HepG2 (cell line): ENCODE data around the gene ATAD2B. TPM values are rescaled to one million over a fixed set of nuclear protein-coding genes. Genes with fewer than 3 reads are reported as not detected.

Experiments used
- ATAC-seq: fragments of 200-7000 bp; cut with Tn5 transposase; 3 replicates; pipeline ENCODE4 v1.9.1; 2020; ENCODE audit warnings: mild to moderate bottlenecking, moderate library complexity
- BruUV-seq: library from RNA; stranded (reverse); fragments of 400-500 nt; replicated peaks from 2 replicates; lab custom pipeline; 2021; lab: Mats Ljungman, UMichigan
- CTCF ChIA-PET: fragments of 300-600 bp; formaldehyde crosslinking; extraction: SDS; loops from one replicate; lab custom pipeline; 2021; ENCODE audit warnings: low total read pairs, inconsistent platforms, low intra/inter-chr PET ratio; lab: Yijun Ruan, JAX
- POLR2A ChIA-PET: fragments of 350-600 bp; sonication (Branson Sonifier 250); formaldehyde crosslinking; loops from one replicate; lab custom pipeline; 2020; ENCODE audit warnings: antibody characterized with exemption, inconsistent platforms; lab: Yijun Ruan, JAX
- DNase-seq: peaks from one replicate; pipeline ENCODE4 v3.0.0-alpha.2; 2015; ENCODE audit warnings: low spot score
- FAIRE-seq: peaks from 3 replicates; lab custom pipeline; 2011; peaks lifted over from hg19 to GRCh38; lab: Jason Lieb, UNC
- H2AFZ ChIP-seq: one replicate; pipeline ENCODE4 v1.6.1; 2011; ENCODE audit warnings: low read length, inconsistent platforms
- H3K27ac ChIP-seq: fragments of 300-600 bp; 3 replicates; pipeline ENCODE4 v1.8.0; 2011; ENCODE audit warnings: mixed run types, mild to moderate bottlenecking, mixed read lengths, low read length, inconsistent platforms; ENCODE audit not compliant: insufficient read depth; ENCODE audit errors: extremely low read length
- H3K27me3 ChIP-seq, 2 experiments: fragments of 200-600 bp in 1 of 2; 2 replicates in 1 of 2; 3 replicates in 1 of 2; pipeline versions ENCODE4 v1.6.0 to v1.8.0; 2011; ENCODE audit warnings: low read length in 2 of 2, mild to moderate bottlenecking in 2 of 2, moderate library complexity in 2 of 2, inconsistent platforms in 1 of 2; ENCODE audit not compliant: insufficient read depth in 2 of 2, control insufficient read depth in 1 of 2
- H3K36me3 ChIP-seq, 2 experiments: fragments of 200-600 bp in 1 of 2; replicated peaks in 1 of 2; 2 replicates in 1 of 2; 3 replicates in 1 of 2; pipeline versions ENCODE4 v1.5.1 to v1.8.0; 2011; ENCODE audit warnings: low read length in 2 of 2, inconsistent platforms in 1 of 2; ENCODE audit not compliant: insufficient read depth in 2 of 2, control insufficient read depth in 1 of 2
- H3K4me1 ChIP-seq: 2 replicates; pipeline ENCODE4 v1.5.1; 2012; ENCODE audit warnings: low read length, inconsistent platforms; ENCODE audit not compliant: insufficient read depth
- H3K4me2 ChIP-seq: 2 replicates; pipeline ENCODE4 v1.6.0; 2011; ENCODE audit warnings: low read depth, low read length, inconsistent platforms
- H3K4me3 ChIP-seq, 3 experiments: fragments of 200-600 bp in 1 of 3; sonication (generic), shearing (Covaris generic) in 1 of 3; replicated peaks in 1 of 3; 2 replicates each; pipeline ENCODE4 v1.5.1; 2011 to 2016; ENCODE audit warnings: low read length in 3 of 3, inconsistent platforms in 2 of 3, low read depth in 2 of 3, mild to moderate bottlenecking in 2 of 3, control low read depth in 1 of 3, mixed read lengths in 1 of 3; ENCODE audit not compliant: insufficient read depth in 1 of 3
- H3K79me2 ChIP-seq: one replicate; pipeline ENCODE4 v1.6.1; 2011; ENCODE audit warnings: low read length, inconsistent platforms; ENCODE audit not compliant: insufficient read depth
- H3K9ac ChIP-seq: 2 replicates; pipeline ENCODE4 v1.6.0; 2011; ENCODE audit warnings: mild to moderate bottlenecking, low read depth, low read length, inconsistent platforms; ENCODE audit not compliant: insufficient read depth
- H3K9me3 ChIP-seq: 2 replicates; pipeline ENCODE4 v1.5.1; 2012; ENCODE audit warnings: mild to moderate bottlenecking, low read length
- H4K20me1 ChIP-seq: 2 replicates; pipeline ENCODE4 v1.6.0; 2011; ENCODE audit warnings: inconsistent platforms, mild to moderate bottlenecking, low read length, moderate library complexity; ENCODE audit not compliant: insufficient read depth
- FOXK2 ChIP-seq: fragments of 450-650 bp; IDR thresholded peaks from 2 replicates; pipeline ENCODE4 v1.6.1; 2016
- SP4 ChIP-seq: sonication (generic); formaldehyde crosslinking; IDR thresholded peaks from 2 replicates; pipeline ENCODE4 v1.8.1; 2023; ENCODE audit warnings: mild to moderate bottlenecking, missing genetic modification reagents
- SSRP1 ChIP-seq: IDR thresholded peaks from 2 replicates; pipeline ENCODE4 v1.6.1; 2016; ENCODE audit warnings: control low read depth
- XRCC5 ChIP-seq: fragments of 200-400 bp; formaldehyde crosslinking; optimal IDR thresholded peaks from 2 replicates; pipeline ENCODE3; 2017; ENCODE audit warnings: mild to moderate bottlenecking, low read length
- ZMYM2 ChIP-seq: sonication (generic); formaldehyde crosslinking; IDR thresholded peaks from 2 replicates; pipeline ENCODE4 v1.8.0; 2022; ENCODE audit warnings: mild to moderate bottlenecking, missing genetic modification reagents
- ZNF234 ChIP-seq: sonication (generic); formaldehyde crosslinking; conservative IDR thresholded peaks from 2 replicates; pipeline ENCODE4 v1.5.1; 2020; ENCODE audit warnings: mild to moderate bottlenecking, missing genetic modification reagents
- ZNF670 ChIP-seq: sonication (generic); formaldehyde crosslinking; IDR thresholded peaks from 2 replicates; pipeline ENCODE4 v1.8.0; 2022; ENCODE audit warnings: mild to moderate bottlenecking, missing genetic modification reagents, borderline replicate concordance
- ZNF781 ChIP-seq: sonication (generic); formaldehyde crosslinking; IDR thresholded peaks from 2 replicates; pipeline ENCODE4 v1.5.1; 2020; ENCODE audit warnings: borderline replicate concordance, mild to moderate bottlenecking, missing genetic modification reagents; ENCODE audit errors: not compliant biosample characterization
- WGBS: methylation state at CpG from one replicate; pipeline ENCODE4 v1.1.6; 2017; ENCODE audit warnings: low lambda C conversion rate; 5-methylcytosine and 5-hydroxymethylcytosine counted together
- in situ Hi-C: cut with HindIII; loops from 2 replicates; pipeline ENCODE4 v1.10.0; 2017; ENCODE audit warnings: low pct_unique_long_range_greater_than_20kb; ENCODE audit not compliant: extremely low pct_ligation_motif_present
- intact Hi-C: fragments of 100-400 bp; cut with micrococcal nuclease; formaldehyde crosslinking; loops from one replicate; pipeline ENCODE4 v1.10.0; 2022; ENCODE audit not compliant: unreplicated experiment
- polyA plus RNA-seq, 8 experiments: library from polyadenylated mRNA; depleted of rRNA in 3 of 8; stranded (reverse) in 7 of 8; unstranded in 1 of 8; fragments of >200 nt; fragmentation: Illumina TruSeq in 4 of 8; extraction: Trizol in 4 of 8; gene quantifications; 2 replicates each; pipeline versions ENCODE4 v1.2.1 to v1.2.3, GENCODE V29; 2011 to 2016; ENCODE audit warnings: low read depth in 4 of 8, missing spikeins in 1 of 8, mixed read lengths in 1 of 8; ENCODE audit not compliant: insufficient read depth in 1 of 8
- total RNA-seq, 5 experiments: library from RNA; depleted of rRNA; stranded (reverse); fragments of >200 nt; fragmentation: Illumina TruSeq; extraction: Trizol; gene quantifications; 2 replicates each; pipeline ENCODE4 v1.2.3, GENCODE V29; 2016; ENCODE audit warnings: low read depth in 1 of 5
- TF ChIP-seq, protein P1 (sequence below): sonication (generic); formaldehyde crosslinking; IDR thresholded peaks from 2 replicates; pipeline ENCODE4 v1.8.1; 2022; ENCODE audit warnings: low read depth, mild to moderate bottlenecking, missing genetic modification reagents

ATAD2B gene
- total and polyA plus RNA-seq, 2 of the 13 experiments (the other 11 are each of a cell fraction or from before 2014, with no cell fraction given), result 5.3 to 22.2 TPM

GRCh38 chr2:23843051-23843976 lies 83.6 kb downstream of the ATAD2B start (continued):
- TF ChIP-seq ZMYM2 (0 out of 2 replicates have a peak, but pooled peaks have one; percentile 44), ZNF781 (peak; percentile 30)
- TF ChIP-seq, protein P1, sequence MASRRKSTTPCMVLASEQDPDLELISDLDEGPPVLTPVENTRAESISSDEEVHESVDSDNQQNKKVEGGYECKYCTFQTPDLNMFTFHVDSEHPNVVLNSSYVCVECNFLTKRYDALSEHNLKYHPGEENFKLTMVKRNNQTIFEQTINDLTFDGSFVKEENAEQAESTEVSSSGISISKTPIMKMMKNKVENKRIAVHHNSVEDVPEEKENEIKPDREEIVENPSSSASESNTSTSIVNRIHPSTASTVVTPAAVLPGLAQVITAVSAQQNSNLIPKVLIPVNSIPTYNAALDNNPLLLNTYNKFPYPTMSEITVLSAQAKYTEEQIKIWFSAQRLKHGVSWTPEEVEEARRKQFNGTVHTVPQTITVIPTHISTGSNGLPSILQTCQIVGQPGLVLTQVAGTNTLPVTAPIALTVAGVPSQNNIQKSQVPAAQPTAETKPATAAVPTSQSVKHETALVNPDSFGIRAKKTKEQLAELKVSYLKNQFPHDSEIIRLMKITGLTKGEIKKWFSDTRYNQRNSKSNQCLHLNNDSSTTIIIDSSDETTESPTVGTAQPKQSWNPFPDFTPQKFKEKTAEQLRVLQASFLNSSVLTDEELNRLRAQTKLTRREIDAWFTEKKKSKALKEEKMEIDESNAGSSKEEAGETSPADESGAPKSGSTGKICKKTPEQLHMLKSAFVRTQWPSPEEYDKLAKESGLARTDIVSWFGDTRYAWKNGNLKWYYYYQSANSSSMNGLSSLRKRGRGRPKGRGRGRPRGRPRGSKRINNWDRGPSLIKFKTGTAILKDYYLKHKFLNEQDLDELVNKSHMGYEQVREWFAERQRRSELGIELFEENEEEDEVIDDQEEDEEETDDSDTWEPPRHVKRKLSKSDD (CRISPR knock-in tag), result no peak

DNA sequence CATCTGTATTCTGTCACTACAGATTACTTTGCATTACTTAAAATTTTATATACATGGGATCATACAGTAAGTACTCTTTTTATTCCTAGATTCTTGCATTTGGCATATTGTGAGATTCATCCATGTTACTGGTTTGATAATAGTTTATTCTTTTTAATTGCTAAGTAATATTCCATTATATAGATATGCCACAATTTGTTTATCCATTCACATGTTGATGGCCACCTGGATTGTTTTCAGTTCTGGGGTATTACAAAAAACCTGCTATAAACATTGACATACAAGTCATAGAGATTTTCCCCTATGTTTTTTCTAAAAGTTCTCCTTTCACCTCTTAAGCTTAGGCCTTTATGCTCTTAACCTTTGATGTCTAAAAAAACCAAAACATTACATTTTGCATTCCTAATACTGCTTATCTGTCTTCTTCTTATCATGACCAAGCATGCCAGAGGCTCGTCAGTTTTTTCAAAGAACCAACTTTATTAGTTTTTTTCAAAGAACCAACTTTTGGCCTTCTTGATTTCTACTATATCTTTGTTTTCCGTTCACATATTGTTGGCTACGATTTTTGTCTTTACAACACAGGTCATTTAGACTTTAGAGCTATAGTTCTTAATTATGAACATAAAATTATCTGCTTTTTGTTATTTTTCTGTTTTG lies 86.9 kb downstream of the ATAD2B start:
- no peak overlapping the region for H3K9ac ChIP-seq
- ATAC-seq (no peak), DNase-seq (no peak)
- no peak overlapping the region for H3K4me3 ChIP-seq
- no peaks in the 10 kb centered on the region for H3K27me3 ChIP-seq
- H3K27ac ChIP-seq, result no peak overlapping the region
- H3K79me2 ChIP-seq, result no peaks in the 10 kb centered on the region
- CTCF ChIA-PET, result no interaction called here
- TF ChIP-seq ZNF670 (CRISPR knock-in tag) (no peak), FOXK2 (no peak), SSRP1 (CRISPR knock-in tag) (no peak), SP4 (CRISPR knock-in tag) (no peak), ZNF234 (CRISPR knock-in tag) (no peak), XRCC5 (no peak)
- TF ChIP-seq, all 625 proteins: peak for 0
- 96% methylated on average over 3 of the region's 3 CpGs for WGBS
- H4K20me1 ChIP-seq, result no peaks in the 10 kb centered on the region
- H3K4me1 ChIP-seq, result peaks cover 20% of the 10 kb centered on the region
- no peak overlapping the region for H3K4me2 ChIP-seq
- intact Hi-C loops, result no loop called here
- no peak overlapping the region for H2AFZ ChIP-seq
- TSS peak; percentile 23 for BruUV-seq
- no peak for FAIRE-seq
- peaks cover 5% of the 10 kb centered on the region; the same call in 1 of the 2 replicates for H3K9me3 ChIP-seq
- POLR2A ChIA-PET, result no interaction called here
- in situ Hi-C loops, result no loop called here
- peaks cover 3 to 11% of the 10 kb centered on the region in 2 experiments; a peak in 3 of 5 replicates for H3K36me3 ChIP-seq
